ENCODE results near the gene LGALS16.

GRCh38 chr19:39680593-39680992 is 24.9 kb downstream of the LGALS16 start:
- TF ChIP-seq CTCF (conservative IDR thresholded peaks at IDR 0.05; ENCODE audit: low read length) (no peak), EZH2phosphoT487 (IDR thresholded peaks at IDR 0.05; ENCODE audit: borderline replicate concordance) (no peak)

Measured in Loucy (cell line).